K562 (cell line): Measurements from ENCODE around the gene LCA5L. TPM values are rescaled to one million over a fixed set of nuclear protein-coding genes. Genes with fewer than 3 reads are reported as not detected.

Source experiments
- AFF1 ChIP-seq, 2 experiments: fragments of 450-650 bp; IDR thresholded peaks; 2 replicates each; pipeline ENCODE4 v1.6.1; 2018; ENCODE audit warnings: mild to moderate bottlenecking in 2 of 2, low read depth in 1 of 2; ENCODE audit not compliant: partially characterized antibody in 2 of 2
- ARNT ChIP-seq, 2 experiments: fragments of 450-650 bp; IDR thresholded peaks; 2 replicates each; pipeline ENCODE4 v1.6.1; 2016; ENCODE audit warnings: mild to moderate bottlenecking in 1 of 2
- BRF1 ChIP-seq: IDR thresholded peaks from 3 replicates; pipeline ENCODE4 v1.6.1; 2011; ENCODE audit warnings: borderline replicate concordance, mild to moderate bottlenecking; ENCODE audit not compliant: insufficient read length; ENCODE audit errors: extremely low read depth
- HNRNPH1 ChIP-seq: fragments of 200-400 bp; formaldehyde crosslinking; optimal IDR thresholded peaks from 2 replicates; pipeline ENCODE3; 2017; ENCODE audit warnings: low read depth, mild to moderate bottlenecking, low read length, moderate library complexity
- JUN ChIP-seq, 2 experiments: sonication (generic) in 1 of 2; formaldehyde crosslinking in 1 of 2; IDR thresholded peaks; 2 replicates each; pipeline versions ENCODE4 v1.6.1 to v1.8.0; 2012 to 2022; ENCODE audit warnings: borderline replicate concordance in 2 of 2, mild to moderate bottlenecking in 2 of 2, improper control_type of control experiment in 1 of 2, low read depth in 1 of 2, low read length in 1 of 2, missing genetic modification reagents in 1 of 2
- MEF2A ChIP-seq: IDR thresholded peaks from 2 replicates; pipeline ENCODE4 v1.6.1; 2011; ENCODE audit warnings: low read depth, mild to moderate bottlenecking, low read length, moderate library complexity; ENCODE audit not compliant: control insufficient read depth
- MTA3 ChIP-seq: fragments of 450-650 bp; formaldehyde crosslinking; IDR thresholded peaks from 2 replicates; pipeline ENCODE4 v1.6.1; 2017; ENCODE audit warnings: mild to moderate bottlenecking, borderline replicate concordance
- MTF1 ChIP-seq: fragments of 250-450 bp; sonication (Bioruptor Pico); IDR thresholded peaks from 2 replicates; pipeline ENCODE4 v1.9.0; 2021; ENCODE audit warnings: moderate library complexity, mild to moderate bottlenecking, inconsistent platforms, borderline replicate concordance
- MYNN ChIP-seq, 2 experiments: sonication (generic); formaldehyde crosslinking in 1 of 2; IDR thresholded peaks; 2 replicates each; pipeline versions ENCODE4 v1.5.0 to v1.6.1; 2016 to 2020; ENCODE audit warnings: antibody characterized with exemption in 1 of 2, missing genetic modification reagents in 1 of 2
- NFYB ChIP-seq: IDR thresholded peaks from 2 replicates; pipeline ENCODE4 v1.6.1; 2011; ENCODE audit warnings: mild to moderate bottlenecking, moderate library complexity; ENCODE audit not compliant: insufficient read length; ENCODE audit errors: extremely low read depth
- RBBP5 ChIP-seq: fragments of 200-600 bp; sonication (generic); IDR thresholded peaks from 2 replicates; pipeline ENCODE4 v1.6.1; 2012; ENCODE audit warnings: borderline replicate concordance, mild to moderate bottlenecking, low read length, control low read depth, inconsistent platforms; ENCODE audit not compliant: insufficient read depth, poor library complexity, severe bottlenecking
- SMARCA4 ChIP-seq: fragments of 450-650 bp; IDR thresholded peaks from 2 replicates; pipeline ENCODE4 v1.6.1; 2016
- UBTF ChIP-seq, 2 experiments: IDR thresholded peaks; 2 replicates each; pipeline ENCODE4 v1.6.1; 2012; ENCODE audit warnings: improper control_type of control experiment in 2 of 2, low read depth in 2 of 2, low read length in 2 of 2, borderline replicate concordance in 1 of 2
- polyA plus RNA-seq, 8 experiments: library from polyadenylated mRNA; depleted of rRNA in 4 of 8; stranded (reverse) in 5 of 8; unstranded in 3 of 8; fragments of >200 nt; fragmentation: Nextera tagmentation in 2 of 8; fragmentation: Illumina TruSeq in 1 of 8; extraction: Ambion mirVana in 2 of 8; extraction: Trizol in 1 of 8; gene quantifications; 2 replicates each; pipeline versions ENCODE4 v1.2.1 to v1.2.3, GENCODE V29; 2011 to 2014; ENCODE audit warnings: inconsistent platforms in 1 of 8, missing spikeins in 1 of 8
- total RNA-seq, 7 experiments: library from RNA; depleted of rRNA in 6 of 7; stranded (reverse); fragments of >200 nt in 6 of 7; fragmentation: Illumina TruSeq in 2 of 7; extraction: Trizol in 2 of 7; gene quantifications; 2 replicates each; pipeline versions ENCODE4 v1.2.1 to v1.2.3, GENCODE V29; 2011 to 2021; ENCODE audit warnings: low replicate concordance in 1 of 7
- TF ChIP-seq, protein P1 (sequence below), 2 experiments: fragments of 450-650 bp; IDR thresholded peaks; 2 replicates each; pipeline ENCODE4 v1.6.1; 2016
- TF ChIP-seq, protein P2 (sequence below): fragments of 200-800 bp; sonication (Bioruptor generic); IDR thresholded peaks from 2 replicates; pipeline ENCODE4 v1.6.1; 2017; ENCODE audit warnings: missing genetic modification characterization, missing compliant biosample characterization

LCA5L gene
- total and polyA plus RNA-seq, 9 of the 15 experiments (the other 6 are each of a cell fraction or from before 2014, with no cell fraction given): 1.8 to 4.9 (median 3.8) TPM

DNA sequence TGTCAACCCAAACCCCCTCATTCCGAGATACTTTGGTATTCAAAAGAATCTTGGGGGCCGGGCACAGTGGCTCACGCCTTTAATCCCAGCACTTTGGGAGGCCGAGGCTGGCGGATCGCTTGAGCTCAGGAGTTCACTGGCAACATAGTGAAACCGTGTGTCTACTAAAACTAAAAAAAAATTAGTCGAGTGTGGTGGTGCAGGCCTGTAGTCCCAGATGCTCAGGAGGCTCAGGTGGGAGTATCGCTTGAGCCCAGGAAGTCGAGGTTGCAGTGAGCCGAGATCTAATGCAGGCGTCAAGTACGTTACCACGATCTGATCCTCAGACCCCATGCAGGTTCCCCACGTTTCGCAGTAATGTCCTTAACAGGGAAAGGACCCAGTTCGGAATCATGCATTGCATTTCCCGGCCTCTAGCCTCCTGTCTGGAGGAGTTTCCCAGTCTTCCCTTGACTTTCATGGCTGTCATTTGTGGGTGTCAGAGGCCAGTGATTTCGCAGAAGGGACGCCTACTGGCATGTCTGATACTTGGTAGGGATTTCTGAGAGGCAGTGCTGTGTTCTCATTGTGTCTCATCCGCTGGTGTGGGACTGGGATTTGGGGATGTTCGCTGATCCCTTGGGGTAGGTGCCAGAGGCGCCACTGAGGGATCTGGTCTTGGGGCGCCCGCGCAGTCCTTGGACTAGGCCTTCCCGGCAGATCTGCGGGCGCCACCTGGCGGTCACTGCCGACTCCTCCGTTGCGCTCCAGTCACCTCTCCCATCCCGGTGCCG lies 57.4 kb downstream of the LCA5L start (continued):
- peak in 1 of 2 experiments; percentile 26 for TF ChIP-seq AFF1 (IDR thresholded peaks at IDR 0.05; ENCODE audit: low read depth in 1 of 2, partially characterized antibody in 2 of 2)
- TF ChIP-seq SMARCA4: no peak
- TF ChIP-seq BRF1: no peak
- TF ChIP-seq NFYB: no peak
- peak; percentile 99 for TF ChIP-seq RBBP5
- TF ChIP-seq MEF2A: no peak
- no peak for TF ChIP-seq HNRNPH1
- TF ChIP-seq, protein P1, sequence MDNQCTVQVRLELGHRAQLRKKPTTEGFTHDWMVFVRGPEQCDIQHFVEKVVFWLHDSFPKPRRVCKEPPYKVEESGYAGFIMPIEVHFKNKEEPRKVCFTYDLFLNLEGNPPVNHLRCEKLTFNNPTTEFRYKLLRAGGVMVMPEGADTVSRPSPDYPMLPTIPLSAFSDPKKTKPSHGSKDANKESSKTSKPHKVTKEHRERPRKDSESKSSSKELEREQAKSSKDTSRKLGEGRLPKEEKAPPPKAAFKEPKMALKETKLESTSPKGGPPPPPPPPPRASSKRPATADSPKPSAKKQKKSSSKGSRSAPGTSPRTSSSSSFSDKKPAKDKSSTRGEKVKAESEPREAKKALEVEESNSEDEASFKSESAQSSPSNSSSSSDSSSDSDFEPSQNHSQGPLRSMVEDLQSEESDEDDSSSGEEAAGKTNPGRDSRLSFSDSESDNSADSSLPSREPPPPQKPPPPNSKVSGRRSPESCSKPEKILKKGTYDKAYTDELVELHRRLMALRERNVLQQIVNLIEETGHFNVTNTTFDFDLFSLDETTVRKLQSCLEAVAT (IDR thresholded peaks at IDR 0.05): peak in 1 of 2 experiments; percentile 81; a peak in 1 of 4 replicates
- TF ChIP-seq UBTF (IDR thresholded peaks at IDR 0.05; ENCODE audit: borderline replicate concordance in 1 of 2, low read depth in 2 of 2, low read length in 2 of 2): peak; percentile 44 to 82; a peak in 1 of 4 replicates
- no peak for TF ChIP-seq JUN (IDR thresholded peaks at IDR 0.05; ENCODE audit: borderline replicate concordance, low read depth, low read length)
- TF ChIP-seq JUN (CRISPR knock-in tag; IDR thresholded peaks at IDR 0.05; ENCODE audit: borderline replicate concordance): no peak
- peak; percentile 78; the same call in 1 of the 2 replicates for TF ChIP-seq MYNN (IDR thresholded peaks at IDR 0.05)
- TF ChIP-seq MYNN (CRISPR knock-in tag; IDR thresholded peaks at IDR 0.05): no peak
- TF ChIP-seq MTF1 (CRISPR knock-in tag): no peak
- TF ChIP-seq, protein P2, sequence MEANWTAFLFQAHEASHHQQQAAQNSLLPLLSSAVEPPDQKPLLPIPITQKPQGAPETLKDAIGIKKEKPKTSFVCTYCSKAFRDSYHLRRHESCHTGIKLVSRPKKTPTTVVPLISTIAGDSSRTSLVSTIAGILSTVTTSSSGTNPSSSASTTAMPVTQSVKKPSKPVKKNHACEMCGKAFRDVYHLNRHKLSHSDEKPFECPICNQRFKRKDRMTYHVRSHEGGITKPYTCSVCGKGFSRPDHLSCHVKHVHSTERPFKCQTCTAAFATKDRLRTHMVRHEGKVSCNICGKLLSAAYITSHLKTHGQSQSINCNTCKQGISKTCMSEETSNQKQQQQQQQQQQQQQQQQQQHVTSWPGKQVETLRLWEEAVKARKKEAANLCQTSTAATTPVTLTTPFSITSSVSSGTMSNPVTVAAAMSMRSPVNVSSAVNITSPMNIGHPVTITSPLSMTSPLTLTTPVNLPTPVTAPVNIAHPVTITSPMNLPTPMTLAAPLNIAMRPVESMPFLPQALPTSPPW (CRISPR knock-in tag): peak; percentile 64
- peak in 1 of 2 experiments; percentile 27; a peak in 1 of 4 replicates for TF ChIP-seq ARNT (IDR thresholded peaks at IDR 0.05)
- peak; percentile 60; the same call in 1 of the 2 replicates for TF ChIP-seq MTA3
